ENCODE measurements around the gene KCNQ1. TPM values are rescaled to one million over a fixed set of nuclear protein-coding genes. Genes with fewer than 3 reads are reported as not detected.
A peak's percentile ranks its signal among the peaks of the same experiment; 100 is the strongest.

The KCNQ1 gene
- total RNA-seq, 2 donors from 2014 or later: 4.4 to 25.3 TPM

GRCh38 chr11:2825889-2826678 is 381.3 kb downstream of the KCNQ1 start:
- no peaks in the 10 kb centered on the region for H3K36me3 ChIP-seq
- no peaks in the 10 kb centered on the region for H3K27me3 ChIP-seq (replicated peaks; ENCODE audit: insufficient read depth)
- H3K9me3 ChIP-seq: peaks cover 7% of the 10 kb centered on the region
- peak; percentile 80 for ATAC-seq (ENCODE audit: insufficient number of reproducible peaks, low FRiP score, low read depth)
- peak overlapping the region; percentile 60 for H3K4me3 ChIP-seq
- TF ChIP-seq CTCF (IDR thresholded peaks at IDR 0.05): no peak
- H3K4me1 ChIP-seq (ENCODE audit: control insufficient read depth in 1 of 2, low read depth in 2 of 2): peaks cover 17 to 27% of the 10 kb centered on the region in 2 donors
- peak overlapping the region; percentile 77 to 87 for H3K27ac ChIP-seq
- DNase-seq (ENCODE audit: low spot score): peak; percentile 62

- TF ChIP-seq CTCF (IDR thresholded peaks at IDR 0.05): no peak
- DNase-seq (ENCODE audit: low spot score): no peak
- ATAC-seq (ENCODE audit: insufficient number of reproducible peaks, low FRiP score, low read depth): no peak
- H3K27ac ChIP-seq: peak overlapping the region; percentile 77 to 87
- H3K9me3 ChIP-seq: peaks cover 7% of the 10 kb centered on the region
- H3K27me3 ChIP-seq (replicated peaks; ENCODE audit: insufficient read depth): no peaks in the 10 kb centered on the region
- H3K4me1 ChIP-seq (ENCODE audit: control insufficient read depth in 1 of 2, low read depth in 2 of 2): peaks cover 17 to 27% of the 10 kb centered on the region in 2 donors
- H3K4me3 ChIP-seq: peak overlapping the region; percentile 60
- no peaks in the 10 kb centered on the region for H3K36me3 ChIP-seq
Measured at GRCh38 chr11:2826679-2827056, 381.9 kb downstream of the KCNQ1 start.

- H3K4me3 ChIP-seq: no peak overlapping the region
- no peaks in the 10 kb centered on the region for H3K36me3 ChIP-seq
Measured at GRCh38 chr11:2827256-2827655, 382.4 kb downstream of the KCNQ1 start.

GRCh38 chr11:2827792-2828191 is 383.0 kb downstream of the KCNQ1 start:
- TF ChIP-seq CTCF (IDR thresholded peaks at IDR 0.05): no peak
- Histone ChIP-seq H3K9me3 (peaks cover 6% of the 10 kb centered on the region), H3K36me3 (no peaks in the 10 kb centered on the region), H3K27me3 (replicated peaks; ENCODE audit: insufficient read depth) (no peaks in the 10 kb centered on the region), H3K4me3 (no peak overlapping the region), H3K27ac (no peak overlapping the region), H3K4me1 (ENCODE audit: control insufficient read depth in 1 of 2, low read depth in 2 of 2) (peaks cover 17 to 27% of the 10 kb centered on the region in 2 donors)
- DNase-seq (ENCODE audit: low spot score) (no peak), ATAC-seq (ENCODE audit: insufficient number of reproducible peaks, low FRiP score, low read depth) (no peak)

More at GRCh38 chr11:2827256-2827655, 382.4 kb downstream of the KCNQ1 start:
- DNase-seq (ENCODE audit: low spot score) (no peak), ATAC-seq (ENCODE audit: insufficient number of reproducible peaks, low FRiP score, low read depth) (no peak)
- peak overlapping the region; percentile 77 to 87 for H3K27ac ChIP-seq
- TF ChIP-seq CTCF (IDR thresholded peaks at IDR 0.05): no peak
- peaks cover 7% of the 10 kb centered on the region for H3K9me3 ChIP-seq
- no peaks in the 10 kb centered on the region for H3K27me3 ChIP-seq (replicated peaks; ENCODE audit: insufficient read depth)
- H3K4me1 ChIP-seq (ENCODE audit: control insufficient read depth in 1 of 2, low read depth in 2 of 2): peaks cover 17 to 27% of the 10 kb centered on the region in 2 donors

- no peak for ATAC-seq (ENCODE audit: insufficient number of reproducible peaks, low FRiP score, low read depth)
- no peak overlapping the region for H3K27ac ChIP-seq
- peaks cover 17 to 27% of the 10 kb centered on the region in 2 donors for H3K4me1 ChIP-seq (ENCODE audit: control insufficient read depth in 1 of 2, low read depth in 2 of 2)
Measured at GRCh38 chr11:2828585-2829330, 383.9 kb downstream of the KCNQ1 start.

More at GRCh38 chr11:2828585-2829330, 383.9 kb downstream of the KCNQ1 start:
- Histone ChIP-seq H3K4me3 (no peak overlapping the region), H3K9me3 (peaks cover 4% of the 10 kb centered on the region), H3K36me3 (no peaks in the 10 kb centered on the region), H3K27me3 (replicated peaks; ENCODE audit: insufficient read depth) (no peaks in the 10 kb centered on the region)
- DNase-seq (ENCODE audit: low spot score): no peak
- no peak for TF ChIP-seq CTCF (IDR thresholded peaks at IDR 0.05)
